ENCODE data around the gene NDST1. TPM values are rescaled to one million over a fixed set of nuclear protein-coding genes. Genes with fewer than 3 reads are reported as not detected.

NDST1 gene
- total RNA-seq, 1 donor from 2014 or later = 57.9 TPM

Other genes starting within 250 kb of the NDST1 start
- 16.6 TPM for gene CAMK2A, start 218.4 kb upstream of the NDST1 start, total RNA-seq
- 0.25 TPM for gene ARSI, start 205.2 kb upstream of the NDST1 start, total RNA-seq
- gene TCOF1, start 150.4 kb upstream of the NDST1 start, total RNA-seq = 21.0 TPM
- 341 TPM for gene CD74, start 95.2 kb upstream of the NDST1 start, total RNA-seq
- 1,255 TPM for gene RPS14, start 58.4 kb upstream of the NDST1 start, total RNA-seq
- 675 TPM for gene SYNPO, start 132.5 kb downstream of the NDST1 start, total RNA-seq
- gene MYOZ3, start 153.1 kb downstream of the NDST1 start, total RNA-seq = 3.2 TPM
- gene RBM22, start 192.9 kb downstream of the NDST1 start, total RNA-seq = 28.9 TPM